HepG2 (cell line): ENCODE measurements around the gene DOCK1. TPM values are rescaled to one million over a fixed set of nuclear protein-coding genes. Genes with fewer than 3 reads are reported as not detected.

Source experiments
- ATAC-seq: fragments of 200-7000 bp; cut with Tn5 transposase; 3 replicates; pipeline ENCODE4 v1.9.1; 2020; ENCODE audit warnings: mild to moderate bottlenecking, moderate library complexity
- BruUV-seq: library from RNA; stranded (reverse); fragments of 400-500 nt; replicated peaks from 2 replicates; lab custom pipeline; 2021; lab: Mats Ljungman, UMichigan
- CTCF ChIA-PET: fragments of 300-600 bp; formaldehyde crosslinking; extraction: SDS; loops from one replicate; lab custom pipeline; 2021; ENCODE audit warnings: low total read pairs, inconsistent platforms, low intra/inter-chr PET ratio; lab: Yijun Ruan, JAX
- POLR2A ChIA-PET: fragments of 350-600 bp; sonication (Branson Sonifier 250); formaldehyde crosslinking; loops from one replicate; lab custom pipeline; 2020; ENCODE audit warnings: antibody characterized with exemption, inconsistent platforms; lab: Yijun Ruan, JAX
- DNase-seq: peaks from one replicate; pipeline ENCODE4 v3.0.0-alpha.2; 2015; ENCODE audit warnings: low spot score
- FAIRE-seq: peaks from 3 replicates; lab custom pipeline; 2011; peaks lifted over from hg19 to GRCh38; lab: Jason Lieb, UNC
- H2AFZ ChIP-seq: one replicate; pipeline ENCODE4 v1.6.1; 2011; ENCODE audit warnings: low read length, inconsistent platforms
- H3K27ac ChIP-seq: fragments of 300-600 bp; 3 replicates; pipeline ENCODE4 v1.8.0; 2011; ENCODE audit warnings: mixed run types, mild to moderate bottlenecking, mixed read lengths, low read length, inconsistent platforms; ENCODE audit not compliant: insufficient read depth; ENCODE audit errors: extremely low read length
- H3K27me3 ChIP-seq, 2 experiments: fragments of 200-600 bp in 1 of 2; 2 replicates in 1 of 2; 3 replicates in 1 of 2; pipeline versions ENCODE4 v1.6.0 to v1.8.0; 2011; ENCODE audit warnings: low read length in 2 of 2, mild to moderate bottlenecking in 2 of 2, moderate library complexity in 2 of 2, inconsistent platforms in 1 of 2; ENCODE audit not compliant: insufficient read depth in 2 of 2, control insufficient read depth in 1 of 2
- H3K36me3 ChIP-seq, 2 experiments: fragments of 200-600 bp in 1 of 2; replicated peaks in 1 of 2; 2 replicates in 1 of 2; 3 replicates in 1 of 2; pipeline versions ENCODE4 v1.5.1 to v1.8.0; 2011; ENCODE audit warnings: low read length in 2 of 2, inconsistent platforms in 1 of 2; ENCODE audit not compliant: insufficient read depth in 2 of 2, control insufficient read depth in 1 of 2
- H3K4me1 ChIP-seq: 2 replicates; pipeline ENCODE4 v1.5.1; 2012; ENCODE audit warnings: low read length, inconsistent platforms; ENCODE audit not compliant: insufficient read depth
- H3K4me2 ChIP-seq: 2 replicates; pipeline ENCODE4 v1.6.0; 2011; ENCODE audit warnings: low read depth, low read length, inconsistent platforms
- H3K4me3 ChIP-seq, 3 experiments: fragments of 200-600 bp in 1 of 3; sonication (generic), shearing (Covaris generic) in 1 of 3; replicated peaks in 1 of 3; 2 replicates each; pipeline ENCODE4 v1.5.1; 2011 to 2016; ENCODE audit warnings: low read length in 3 of 3, inconsistent platforms in 2 of 3, low read depth in 2 of 3, mild to moderate bottlenecking in 2 of 3, control low read depth in 1 of 3, mixed read lengths in 1 of 3; ENCODE audit not compliant: insufficient read depth in 1 of 3
- H3K79me2 ChIP-seq: one replicate; pipeline ENCODE4 v1.6.1; 2011; ENCODE audit warnings: low read length, inconsistent platforms; ENCODE audit not compliant: insufficient read depth
- H3K9ac ChIP-seq: 2 replicates; pipeline ENCODE4 v1.6.0; 2011; ENCODE audit warnings: mild to moderate bottlenecking, low read depth, low read length, inconsistent platforms; ENCODE audit not compliant: insufficient read depth
- H3K9me3 ChIP-seq: 2 replicates; pipeline ENCODE4 v1.5.1; 2012; ENCODE audit warnings: mild to moderate bottlenecking, low read length
- H4K20me1 ChIP-seq: 2 replicates; pipeline ENCODE4 v1.6.0; 2011; ENCODE audit warnings: inconsistent platforms, mild to moderate bottlenecking, low read length, moderate library complexity; ENCODE audit not compliant: insufficient read depth
- AGO1 ChIP-seq: fragments of 200-400 bp; formaldehyde crosslinking; IDR thresholded peaks from 2 replicates; pipeline ENCODE4 v1.6.1; 2017; ENCODE audit warnings: mild to moderate bottlenecking, low read depth, low read length, moderate library complexity; ENCODE audit not compliant: poor library complexity, severe bottlenecking
- CHCHD3 ChIP-seq: sonication (generic); formaldehyde crosslinking; IDR thresholded peaks from 2 replicates; pipeline ENCODE4 v1.8.0; 2022; ENCODE audit warnings: mild to moderate bottlenecking, missing genetic modification reagents, moderate library complexity
- DNMT1 ChIP-seq: sonication (generic); formaldehyde crosslinking; IDR thresholded peaks from 2 replicates; pipeline ENCODE4 v1.5.1; 2020; ENCODE audit warnings: mild to moderate bottlenecking, missing genetic modification reagents
- IKZF4 ChIP-seq: sonication (generic); formaldehyde crosslinking; IDR thresholded peaks from 2 replicates; pipeline ENCODE4 v1.5.1; 2020; ENCODE audit warnings: borderline replicate concordance, mild to moderate bottlenecking, low read depth, missing genetic modification reagents; ENCODE audit errors: not compliant biosample characterization
- ISX ChIP-seq: sonication (generic); formaldehyde crosslinking; conservative IDR thresholded peaks from 2 replicates; pipeline ENCODE4 v1.5.0; 2020; ENCODE audit warnings: missing genetic modification reagents
- SCMH1 ChIP-seq: sonication (generic); formaldehyde crosslinking; IDR thresholded peaks from 2 replicates; pipeline ENCODE4 v1.9.0; 2021; ENCODE audit warnings: missing genetic modification reagents, mild to moderate bottlenecking, borderline replicate concordance
- TCF7 ChIP-seq: sonication (generic); IDR thresholded peaks from 2 replicates; pipeline ENCODE4 v1.6.1; 2016; ENCODE audit warnings: antibody characterized with exemption, low read depth
- ZBTB38 ChIP-seq: sonication (generic); formaldehyde crosslinking; IDR thresholded peaks from 2 replicates; pipeline ENCODE4 v1.5.1; 2020; ENCODE audit warnings: mild to moderate bottlenecking, missing genetic modification reagents
- ZFP41 ChIP-seq: sonication (generic); formaldehyde crosslinking; IDR thresholded peaks from 2 replicates; pipeline ENCODE4 v1.4.0; 2020; ENCODE audit warnings: mild to moderate bottlenecking, missing genetic modification reagents, borderline replicate concordance
- ZMYM2 ChIP-seq: sonication (generic); formaldehyde crosslinking; IDR thresholded peaks from 2 replicates; pipeline ENCODE4 v1.8.0; 2022; ENCODE audit warnings: mild to moderate bottlenecking, missing genetic modification reagents
- ZNF292 ChIP-seq: sonication (generic); formaldehyde crosslinking; IDR thresholded peaks from 2 replicates; pipeline ENCODE4 v1.8.1; 2022; ENCODE audit warnings: mild to moderate bottlenecking, low read depth, missing genetic modification reagents, borderline replicate concordance
- WGBS: methylation state at CpG from one replicate; pipeline ENCODE4 v1.1.6; 2017; ENCODE audit warnings: low lambda C conversion rate; 5-methylcytosine and 5-hydroxymethylcytosine counted together
- in situ Hi-C: cut with HindIII; loops from 2 replicates; pipeline ENCODE4 v1.10.0; 2017; ENCODE audit warnings: low pct_unique_long_range_greater_than_20kb; ENCODE audit not compliant: extremely low pct_ligation_motif_present
- intact Hi-C: fragments of 100-400 bp; cut with micrococcal nuclease; formaldehyde crosslinking; loops from one replicate; pipeline ENCODE4 v1.10.0; 2022; ENCODE audit not compliant: unreplicated experiment
- polyA plus RNA-seq, 8 experiments: library from polyadenylated mRNA; depleted of rRNA in 3 of 8; stranded (reverse) in 7 of 8; unstranded in 1 of 8; fragments of >200 nt; fragmentation: Illumina TruSeq in 4 of 8; extraction: Trizol in 4 of 8; gene quantifications; 2 replicates each; pipeline versions ENCODE4 v1.2.1 to v1.2.3, GENCODE V29; 2011 to 2016; ENCODE audit warnings: low read depth in 4 of 8, missing spikeins in 1 of 8, mixed read lengths in 1 of 8; ENCODE audit not compliant: insufficient read depth in 1 of 8
- total RNA-seq, 5 experiments: library from RNA; depleted of rRNA; stranded (reverse); fragments of >200 nt; fragmentation: Illumina TruSeq; extraction: Trizol; gene quantifications; 2 replicates each; pipeline ENCODE4 v1.2.3, GENCODE V29; 2016; ENCODE audit warnings: low read depth in 1 of 5
- TF ChIP-seq, protein P1 (sequence below): sonication (generic); formaldehyde crosslinking; IDR thresholded peaks from 2 replicates; pipeline ENCODE4 v1.8.0; 2022; ENCODE audit warnings: missing genetic modification reagents, mild to moderate bottlenecking, moderate library complexity, borderline replicate concordance
- TF ChIP-seq, protein P2 (sequence below): IDR thresholded peaks from 2 replicates; pipeline ENCODE4 v1.6.1; 2016; ENCODE audit warnings: missing compliant biosample characterization, missing genetic modification reagents, borderline replicate concordance

DOCK1 gene
- total and polyA plus RNA-seq, 2 of the 13 experiments (the other 11 are each of a cell fraction or from before 2014, with no cell fraction given) = 8.3 to 25.5 TPM

DNA sequence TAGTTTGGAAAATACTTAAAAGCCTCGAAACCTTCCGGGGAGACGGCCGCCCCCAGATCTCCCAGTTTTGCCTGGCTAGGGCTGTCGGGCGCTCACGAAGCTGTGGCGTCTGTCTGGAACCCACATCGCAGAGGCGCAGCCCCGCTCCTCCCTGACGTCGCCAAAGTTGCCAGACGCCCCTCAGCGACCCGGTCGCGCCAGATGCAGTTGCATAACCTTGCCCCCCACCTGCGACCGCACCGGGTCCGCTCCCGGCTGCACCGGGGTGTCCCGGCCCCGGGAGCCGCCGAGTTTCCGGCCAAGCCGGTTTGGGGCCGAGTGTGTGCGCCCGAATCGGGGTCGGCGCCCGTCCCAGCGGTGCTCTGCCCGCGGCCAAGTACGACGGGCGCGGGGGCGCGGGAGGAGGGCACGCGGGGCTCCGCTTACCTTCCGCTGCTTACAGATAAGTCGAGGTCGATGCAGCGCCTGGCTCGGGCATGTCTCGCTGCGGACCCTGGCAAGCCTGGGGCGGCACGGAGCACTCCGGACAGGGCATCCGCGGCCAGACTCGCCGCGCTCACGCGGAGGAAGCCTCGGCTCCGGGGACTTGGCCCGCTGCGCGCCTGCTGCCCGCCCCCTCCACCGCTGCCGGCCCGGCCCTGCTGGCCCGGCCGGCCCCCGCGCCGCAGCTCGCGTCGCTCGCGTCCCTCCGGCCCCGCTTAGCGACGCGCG lies 290.5 kb downstream of the DOCK1 start:
- WGBS = 97% methylated on average over 64 of the region's 91 CpGs
- Histone ChIP-seq H3K9ac (no peak overlapping the region), H3K27me3 (no peaks in the 10 kb centered on the region), H3K4me3 (no peak overlapping the region), H3K36me3 (0 out of 5 replicates have a peak, but pooled peaks cover 0 to 2% of the 10 kb centered on the region in 2 experiments), H3K79me2 (no peaks in the 10 kb centered on the region), H3K27ac (no peak overlapping the region), H2AFZ (no peak overlapping the region), H4K20me1 (no peaks in the 10 kb centered on the region; the same call in 1 of the 2 replicates), H3K4me1 (peaks cover 6% of the 10 kb centered on the region; the same call in 1 of the 2 replicates), H3K9me3 (no peaks in the 10 kb centered on the region), H3K4me2 (no peak overlapping the region)
- no TSS peak for BruUV-seq
- CTCF ChIA-PET = no interaction called here
- intact Hi-C loops = no loop called here
- DNase-seq (no peak), FAIRE-seq (no peak), ATAC-seq (no peak)
- TF ChIP-seq ZBTB38 (CRISPR knock-in tag) (no peak), IKZF4 (CRISPR knock-in tag) (no peak), TCF7 (no peak), ZMYM2 (CRISPR knock-in tag) (no peak), CHCHD3 (CRISPR knock-in tag) (no peak), ZFP41 (CRISPR knock-in tag) (no peak), ISX (CRISPR knock-in tag) (no peak), SCMH1 (CRISPR knock-in tag) (no peak), DNMT1 (CRISPR knock-in tag) (no peak), ZNF292 (no peak), AGO1 (no peak)
- TF ChIP-seq, protein P1, sequence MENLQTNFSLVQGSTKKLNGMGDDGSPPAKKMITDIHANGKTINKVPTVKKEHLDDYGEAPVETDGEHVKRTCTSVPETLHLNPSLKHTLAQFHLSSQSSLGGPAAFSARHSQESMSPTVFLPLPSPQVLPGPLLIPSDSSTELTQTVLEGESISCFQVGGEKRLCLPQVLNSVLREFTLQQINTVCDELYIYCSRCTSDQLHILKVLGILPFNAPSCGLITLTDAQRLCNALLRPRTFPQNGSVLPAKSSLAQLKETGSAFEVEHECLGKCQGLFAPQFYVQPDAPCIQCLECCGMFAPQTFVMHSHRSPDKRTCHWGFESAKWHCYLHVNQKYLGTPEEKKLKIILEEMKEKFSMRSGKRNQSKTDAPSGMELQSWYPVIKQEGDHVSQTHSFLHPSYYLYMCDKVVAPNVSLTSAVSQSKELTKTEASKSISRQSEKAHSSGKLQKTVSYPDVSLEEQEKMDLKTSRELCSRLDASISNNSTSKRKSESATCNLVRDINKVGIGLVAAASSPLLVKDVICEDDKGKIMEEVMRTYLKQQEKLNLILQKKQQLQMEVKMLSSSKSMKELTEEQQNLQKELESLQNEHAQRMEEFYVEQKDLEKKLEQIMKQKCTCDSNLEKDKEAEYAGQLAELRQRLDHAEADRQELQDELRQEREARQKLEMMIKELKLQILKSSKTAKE (CRISPR knock-in tag) = no peak
- TF ChIP-seq, protein P2, sequence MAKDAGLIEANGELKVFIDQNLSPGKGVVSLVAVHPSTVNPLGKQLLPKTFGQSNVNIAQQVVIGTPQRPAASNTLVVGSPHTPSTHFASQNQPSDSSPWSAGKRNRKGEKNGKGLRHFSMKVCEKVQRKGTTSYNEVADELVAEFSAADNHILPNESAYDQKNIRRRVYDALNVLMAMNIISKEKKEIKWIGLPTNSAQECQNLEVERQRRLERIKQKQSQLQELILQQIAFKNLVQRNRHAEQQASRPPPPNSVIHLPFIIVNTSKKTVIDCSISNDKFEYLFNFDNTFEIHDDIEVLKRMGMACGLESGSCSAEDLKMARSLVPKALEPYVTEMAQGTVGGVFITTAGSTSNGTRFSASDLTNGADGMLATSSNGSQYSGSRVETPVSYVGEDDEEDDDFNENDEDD (CRISPR knock-in tag) = no peak
- in situ Hi-C loops = no loop called here
- POLR2A ChIA-PET = no interaction called here
